SK-N-SH treated with all-trans-retinoic acid at 6 μM for 48 hours (cell line): ENCODE results near the gene SCART1.

ENCODE experiments used
- ARNTL ChIP-seq: fragments of 450-650 bp; formaldehyde crosslinking; IDR thresholded peaks from 2 replicates; pipeline ENCODE4 v1.5.0; 2020; ENCODE audit warnings: low read depth, mild to moderate bottlenecking, moderate library complexity, borderline replicate concordance
- ESRRG ChIP-seq: fragments of 250-450 bp; sonication (Bioruptor Pico); IDR thresholded peaks from 2 replicates; pipeline ENCODE4 v1.6.1; 2021; ENCODE audit warnings: mild to moderate bottlenecking
- PATZ1 ChIP-seq: fragments of 250-450 bp; sonication (Bioruptor Pico); IDR thresholded peaks from 2 replicates; pipeline ENCODE4 v1.8.0; 2020; ENCODE audit warnings: mild to moderate bottlenecking, moderate library complexity, borderline replicate concordance
- RARB ChIP-seq: fragments of 250-450 bp; sonication (Bioruptor Pico); IDR thresholded peaks from 2 replicates; pipeline ENCODE4 v1.8.0; 2021; ENCODE audit warnings: mild to moderate bottlenecking, moderate library complexity

- TF ChIP-seq PATZ1: no peak
- no peak for TF ChIP-seq ESRRG
- TF ChIP-seq RARB: no peak
- TF ChIP-seq ARNTL (CRISPR knock-in tag): no peak
Measured at GRCh38 chr10:133489816-133490588, 36.3 kb downstream of the SCART1 start.
